Left cardiac atrium (tissue), 4 donors: ENCODE measurements around the gene AFAP1. TPM values are rescaled to one million over a fixed set of nuclear protein-coding genes. Genes with fewer than 3 reads are reported as not detected.

Source experiments
- ATAC-seq, 2 donors: fragments of 200-7000 bp; cut with Tn5 transposase; one replicate each; pipeline ENCODE4 v1.9.1; 2020; ENCODE audit warnings: mild to moderate bottlenecking in 2 of 2, moderate library complexity in 2 of 2
- DNase-seq: peaks from one replicate; pipeline ENCODE4 v3.0.0-alpha.2; 2020
- intact Hi-C, 2 donors: fragments of 100-400 bp; cut with DNase I; formaldehyde crosslinking; loops; one replicate each; pipeline versions ENCODE4 v1.14.1 to v1.15.1; 2022 to 2023
- total RNA-seq, 2 donors: library from RNA; stranded (reverse); fragmentation: NEBNext Ultra II Directional; extraction: Animal tissue kit (Norgen Biotek cat#: 25700); gene quantifications; one replicate each; pipeline ENCODE4 v1.2.1, GENCODE V29; 2021
- donor health status: DM: no; HTN: yes; CAD: no.
- donor health status: DM: no; HTN: yes; CAD: no; lungs with severe emphysema.
- donor health status: DM: yes; HTN: yes; CAD: no.
- donor health status: Dilated cardiomyopathy.

Gene AFAP1
- total RNA-seq, 2 donors from 2014 or later = 19.6 to 33.3 TPM

GRCh38 chr4:7841071-7841470 is 98.6 kb downstream of the AFAP1 start:
- intact Hi-C loops = loop anchor here in 1 of 2 donors (5.0 kb wide), 1 partner anchor 39 kb away; no protein-coding TSS in a partner anchor
- DNase-seq (no peak), ATAC-seq (no peak)

- intact Hi-C loops = loop anchor here in 1 of 2 donors (5.0 kb wide), 1 partner anchor 38 kb away; no protein-coding TSS in a partner anchor
- DNase-seq (no peak), ATAC-seq (no peak)
These were observed 99.8 kb downstream of the AFAP1 start for GRCh38 chr4:7839856-7840255.

GRCh38 chr4:7838136-7838782 is 101.4 kb downstream of the AFAP1 start:
- no peak for ATAC-seq
- intact Hi-C loops = no loop called here
- DNase-seq = no peak

- DNase-seq = no peak
- intact Hi-C loops = no loop called here
- no peak for ATAC-seq
These were observed 102.0 kb downstream of the AFAP1 start for GRCh38 chr4:7837597-7838135.

GRCh38 chr4:7831858-7832730 is 107.6 kb downstream of the AFAP1 start:
- intact Hi-C loops = no loop called here
- no peak for ATAC-seq
- DNase-seq = no peak

GRCh38 chr4:7831330-7831729 is 108.3 kb downstream of the AFAP1 start:
- intact Hi-C loops = no loop called here
- ATAC-seq = peak; percentile 31 to 60
- DNase-seq = peak; percentile 49

GRCh38 chr4:7830747-7831146 is 108.9 kb downstream of the AFAP1 start:
- intact Hi-C loops = no loop called here
- DNase-seq (no peak), ATAC-seq (no peak)

GRCh38 chr4:7829652-7830580 is 109.7 kb downstream of the AFAP1 start:
- ATAC-seq = no peak
- intact Hi-C loops = no loop called here
- DNase-seq = no peak

GRCh38 chr4:7828793-7829301 is 110.8 kb downstream of the AFAP1 start:
- no peak for DNase-seq
- intact Hi-C loops = no loop called here
- ATAC-seq = peak; percentile 1 to 7

GRCh38 chr4:7828011-7828720 is 111.5 kb downstream of the AFAP1 start:
- intact Hi-C loops = no loop called here
- DNase-seq = peak; percentile 81
- peak; percentile 85 to 93 for ATAC-seq

GRCh38 chr4:7827566-7827965 is 112.1 kb downstream of the AFAP1 start:
- ATAC-seq = no peak
- intact Hi-C loops = no loop called here
- no peak for DNase-seq

GRCh38 chr4:7826909-7827306 is 112.8 kb downstream of the AFAP1 start:
- no peak for DNase-seq
- no peak for ATAC-seq
- intact Hi-C loops = no loop called here

GRCh38 chr4:7826176-7826908 is 113.3 kb downstream of the AFAP1 start:
- ATAC-seq = no peak
- no peak for DNase-seq
- intact Hi-C loops = no loop called here

GRCh38 chr4:7824218-7824617 is 115.4 kb downstream of the AFAP1 start:
- intact Hi-C loops = no loop called here
- DNase-seq = no peak
- no peak for ATAC-seq

- ATAC-seq (peak; percentile 70 to 87), DNase-seq (peak; percentile 89)
- intact Hi-C loops = no loop called here
These were observed 116.2 kb downstream of the AFAP1 start for GRCh38 chr4:7823416-7823824.

- ATAC-seq (peak; percentile 48 to 51), DNase-seq (peak; percentile 47)
- intact Hi-C loops = no loop called here
These were observed 116.8 kb downstream of the AFAP1 start for GRCh38 chr4:7822877-7823276.

- intact Hi-C loops = no loop called here
These were observed 117.5 kb downstream of the AFAP1 start for GRCh38 chr4:7822137-7822505.

More at GRCh38 chr4:7822137-7822505, 117.5 kb downstream of the AFAP1 start:
- DNase-seq = no peak
- no peak for ATAC-seq
